GM12801 (cell line): ENCODE data around the gene CASD1.

ENCODE experiments used
- CTCF ChIP-seq: IDR thresholded peaks from one replicate; pipeline ENCODE4 v1.5.1; 2011; ENCODE audit warnings: control low read depth; ENCODE audit not compliant: insufficient read length; ENCODE audit errors: extremely low read depth

CASD1 gene

GRCh38 chr7:94547126-94547525 lies 37.5 kb downstream of the CASD1 start:
- no peak for TF ChIP-seq CTCF

DNA sequence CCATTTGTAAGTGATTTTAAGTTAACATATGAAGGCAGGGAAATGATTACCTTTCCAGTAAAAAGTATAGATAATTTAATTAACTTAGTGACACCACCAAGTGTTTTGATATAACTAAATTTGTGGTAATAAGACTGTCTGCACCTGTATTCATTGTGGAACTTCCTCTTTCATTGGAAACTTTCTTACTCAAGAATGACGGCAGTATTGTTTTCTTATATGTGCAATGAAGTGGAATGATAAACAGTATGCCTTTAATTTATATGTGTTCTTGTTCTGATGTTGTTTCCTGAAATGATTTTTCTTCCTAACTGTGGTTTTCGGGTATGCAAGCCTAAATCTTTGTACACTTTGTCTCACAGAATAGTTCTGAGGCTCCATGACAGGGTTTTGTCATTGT lies 46.4 kb downstream of the CASD1 start:
- no peak for TF ChIP-seq CTCF

GRCh38 chr7:94557215-94557614 lies 47.6 kb downstream of the CASD1 start:
- TF ChIP-seq CTCF, result no peak

DNA sequence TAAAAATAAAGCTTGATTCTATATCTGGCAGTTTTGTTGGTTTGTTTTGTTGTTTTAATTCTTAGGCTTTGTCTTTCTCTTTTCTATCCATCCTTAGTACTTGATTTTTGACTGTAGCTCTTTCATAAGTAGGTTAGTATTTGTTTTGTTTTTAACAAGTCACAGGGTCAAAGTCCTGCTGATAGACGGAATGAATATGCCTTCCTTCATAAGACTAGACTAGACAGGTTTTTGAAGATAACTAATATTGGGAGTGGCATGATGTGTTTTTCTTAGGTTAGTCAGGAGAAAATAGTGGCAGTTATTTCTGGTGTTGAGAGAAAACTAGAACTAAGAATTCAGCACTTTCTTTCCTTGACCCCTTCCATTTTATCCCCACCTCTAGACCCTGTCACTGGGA lies 50.4 kb downstream of the CASD1 start:
- no peak for TF ChIP-seq CTCF

DNA sequence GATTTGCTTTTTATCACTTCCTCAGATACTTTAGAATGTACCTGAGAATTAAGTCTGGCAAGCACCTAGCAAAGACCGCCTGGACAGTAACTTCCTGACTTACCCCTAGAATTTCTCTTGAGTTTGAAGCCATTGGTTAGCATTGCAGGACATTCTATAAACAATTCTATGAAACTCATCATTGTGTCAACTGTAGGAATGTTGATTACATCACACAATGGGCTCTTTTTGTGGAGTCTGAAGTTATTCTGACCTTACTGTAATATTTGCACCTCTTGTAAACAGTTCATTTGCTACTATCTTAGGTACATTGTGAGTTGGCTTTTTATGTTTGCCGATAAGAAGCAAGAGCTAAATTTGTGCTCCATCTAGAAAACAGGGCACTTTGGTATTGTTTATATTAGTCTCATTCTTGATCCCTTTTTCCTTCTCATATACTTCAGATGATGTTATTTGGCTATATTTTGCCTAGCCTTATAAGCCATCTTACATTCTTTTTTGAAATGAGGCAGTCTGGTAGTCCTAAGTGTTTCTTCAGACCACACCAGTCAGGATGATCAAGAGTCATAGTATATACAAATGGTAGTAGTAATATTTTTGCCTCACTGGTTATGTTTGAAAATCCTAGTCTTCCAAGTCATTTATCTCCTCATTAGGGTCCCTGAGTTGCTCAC lies 52.4 kb downstream of the CASD1 start:
- TF ChIP-seq CTCF, result no peak

GRCh38 chr7:94562525-94562924 lies 52.9 kb downstream of the CASD1 start:
- TF ChIP-seq CTCF, result no peak

- no peak for TF ChIP-seq CTCF
Measured at GRCh38 chr7:94565247-94565894, 55.8 kb downstream of the CASD1 start.
